MM.1S (cell line): ENCODE results near the gene ZNF282.

Experiments used
- DNase-seq: peaks from one replicate; pipeline ENCODE4 v3.0.0-alpha.2; 2015
- H2AFZ ChIP-seq: fragments of 300-600 bp; sonication (generic); 2 replicates; pipeline ENCODE4 v1.6.0; 2016; ENCODE audit warnings: antibody characterized with exemption, low read length
- H3F3A ChIP-seq: fragments of 300-600 bp; sonication (generic); 2 replicates; pipeline ENCODE4 v1.6.1; 2016; ENCODE audit warnings: mild to moderate bottlenecking, antibody characterized with exemption, low read length, moderate library complexity, mixed read lengths; ENCODE audit not compliant: insufficient read depth
- H3K27ac ChIP-seq: fragments of 300-600 bp; sonication (generic); 2 replicates; pipeline ENCODE4 v1.5.1; 2016; ENCODE audit warnings: mild to moderate bottlenecking, low read length
- H3K27me3 ChIP-seq: fragments of 300-600 bp; sonication (generic); replicated peaks from 2 replicates; pipeline ENCODE4 v1.6.0; 2016; ENCODE audit warnings: low read length; ENCODE audit not compliant: insufficient read depth
- H3K36me3 ChIP-seq: fragments of 300-600 bp; sonication (generic); replicated peaks from 2 replicates; pipeline ENCODE4 v1.6.1; 2016; ENCODE audit warnings: mild to moderate bottlenecking, low read length, mixed read lengths; ENCODE audit not compliant: insufficient read depth
- H3K4me1 ChIP-seq: fragments of 300-600 bp; sonication (generic); 2 replicates; pipeline ENCODE4 v1.6.1; 2016; ENCODE audit warnings: low read length, mixed read lengths
- H3K4me2 ChIP-seq: fragments of 300-600 bp; sonication (generic); 2 replicates; pipeline ENCODE4 v1.6.0; 2016; ENCODE audit warnings: low read depth, low read length
- H3K4me3 ChIP-seq: fragments of 300-600 bp; sonication (generic); 2 replicates; pipeline ENCODE4 v1.5.1; 2016; ENCODE audit warnings: low read length, mixed read lengths
- H3K79me2 ChIP-seq: fragments of 300-600 bp; sonication (generic); 2 replicates; pipeline ENCODE4 v1.6.1; 2016; ENCODE audit warnings: mixed run types, low read length, mixed read lengths
- H3K9ac ChIP-seq: fragments of 300-600 bp; sonication (generic); 2 replicates; pipeline ENCODE4 v1.6.1; 2016; ENCODE audit warnings: low read length, mixed read lengths
- H3K9me2 ChIP-seq: fragments of 300-600 bp; sonication (generic); replicated peaks from 2 replicates; pipeline ENCODE4 v1.6.1; 2016; ENCODE audit warnings: mild to moderate bottlenecking, low read length, mixed read lengths; ENCODE audit not compliant: insufficient read depth
- H3K9me3 ChIP-seq: fragments of 300-600 bp; sonication (generic); replicated peaks from 2 replicates; pipeline ENCODE4 v1.6.1; 2016; ENCODE audit warnings: mild to moderate bottlenecking, low read length, mixed read lengths; ENCODE audit not compliant: insufficient read depth
- H4K20me1 ChIP-seq: fragments of 300-600 bp; sonication (generic); 2 replicates; pipeline ENCODE4 v1.6.1; 2016; ENCODE audit warnings: mild to moderate bottlenecking, low read length, moderate library complexity, mixed read lengths; ENCODE audit not compliant: insufficient read depth
- EZH2 ChIP-seq: fragments of 300-600 bp; sonication (generic); optimal IDR thresholded peaks from 2 replicates; pipeline ENCODE3; 2017; ENCODE audit warnings: low read depth, mild to moderate bottlenecking, antibody characterized with exemption, low read length, mixed read lengths
- EZH2phosphoT487 ChIP-seq: fragments of 300-600 bp; sonication (generic); IDR thresholded peaks from 2 replicates; pipeline ENCODE4 v1.6.1; 2018; ENCODE audit warnings: antibody characterized with exemption, low read length
- TF ChIP-seq, protein P1 (sequence below): fragments of 300-600 bp; sonication (generic); IDR thresholded peaks from 2 replicates; pipeline ENCODE4 v1.5.1; 2016; ENCODE audit warnings: antibody characterized with exemption, low read length, mixed read lengths

Gene ZNF282

DNA sequence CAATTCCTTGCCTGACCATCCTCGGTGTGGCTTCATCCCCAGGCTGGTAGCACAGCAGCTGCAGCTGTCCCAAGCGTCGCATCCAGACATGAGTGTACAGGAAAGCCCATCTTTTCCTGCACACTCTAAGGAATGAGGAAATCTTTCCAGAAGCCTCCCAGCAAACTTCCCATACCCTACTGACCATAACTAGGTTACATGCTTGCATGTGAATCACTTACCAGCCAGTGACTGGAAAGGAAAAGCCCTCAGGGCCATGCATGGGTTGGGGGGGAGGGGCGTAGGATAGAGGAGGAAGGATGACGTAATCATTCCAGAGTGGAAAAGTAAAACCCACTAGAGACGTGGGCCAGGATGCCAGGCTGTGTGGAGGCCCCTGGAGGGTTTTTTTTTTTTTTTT lies 25.2 kb downstream of the ZNF282 start:
- Histone ChIP-seq H3K36me3 (peaks cover 6% of the 10 kb centered on the region), H3K27me3 (no peaks in the 10 kb centered on the region), H3K4me2 (no peak overlapping the region), H2AFZ (no peak overlapping the region), H3K9me3 (no peaks in the 10 kb centered on the region), H3K4me1 (no peaks in the 10 kb centered on the region), H3F3A (no peaks in the 10 kb centered on the region), H3K9me2 (no peaks in the 10 kb centered on the region), H3K4me3 (no peak overlapping the region), H4K20me1 (no peaks in the 10 kb centered on the region), H3K79me2 (0 out of 2 replicates have a peak, but pooled peaks cover 5% of the 10 kb centered on the region), H3K27ac (no peak overlapping the region), H3K9ac (no peak overlapping the region)
- DNase-seq: no peak
- TF ChIP-seq, protein P1, sequence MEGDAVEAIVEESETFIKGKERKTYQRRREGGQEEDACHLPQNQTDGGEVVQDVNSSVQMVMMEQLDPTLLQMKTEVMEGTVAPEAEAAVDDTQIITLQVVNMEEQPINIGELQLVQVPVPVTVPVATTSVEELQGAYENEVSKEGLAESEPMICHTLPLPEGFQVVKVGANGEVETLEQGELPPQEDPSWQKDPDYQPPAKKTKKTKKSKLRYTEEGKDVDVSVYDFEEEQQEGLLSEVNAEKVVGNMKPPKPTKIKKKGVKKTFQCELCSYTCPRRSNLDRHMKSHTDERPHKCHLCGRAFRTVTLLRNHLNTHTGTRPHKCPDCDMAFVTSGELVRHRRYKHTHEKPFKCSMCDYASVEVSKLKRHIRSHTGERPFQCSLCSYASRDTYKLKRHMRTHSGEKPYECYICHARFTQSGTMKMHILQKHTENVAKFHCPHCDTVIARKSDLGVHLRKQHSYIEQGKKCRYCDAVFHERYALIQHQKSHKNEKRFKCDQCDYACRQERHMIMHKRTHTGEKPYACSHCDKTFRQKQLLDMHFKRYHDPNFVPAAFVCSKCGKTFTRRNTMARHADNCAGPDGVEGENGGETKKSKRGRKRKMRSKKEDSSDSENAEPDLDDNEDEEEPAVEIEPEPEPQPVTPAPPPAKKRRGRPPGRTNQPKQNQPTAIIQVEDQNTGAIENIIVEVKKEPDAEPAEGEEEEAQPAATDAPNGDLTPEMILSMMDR: no peak
- TF ChIP-seq EZH2phosphoT487 (no peak), EZH2 (no peak)

DNA sequence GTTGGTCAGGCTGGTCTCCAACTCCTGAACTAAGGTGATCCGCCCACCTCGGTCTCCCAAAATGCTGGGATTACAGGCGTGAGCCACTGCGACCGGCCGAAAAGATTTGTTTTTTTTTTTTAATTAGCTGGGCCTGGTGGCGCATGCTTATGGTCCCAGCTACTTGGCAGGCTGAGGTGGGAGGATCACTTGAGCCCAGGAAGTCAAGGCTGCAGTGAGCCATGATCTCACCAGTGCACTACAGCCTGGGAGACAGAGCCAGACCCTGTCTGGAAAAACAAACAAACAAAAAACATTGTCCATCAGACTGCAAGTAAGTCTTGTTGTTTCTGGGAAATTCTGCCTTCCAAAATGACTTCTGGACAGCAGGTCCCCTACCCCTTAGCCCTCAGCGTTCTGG lies 27.8 kb downstream of the ZNF282 start:
- Histone ChIP-seq H3K4me2 (no peak overlapping the region), H3K4me1 (no peaks in the 10 kb centered on the region), H3K79me2 (no peaks in the 10 kb centered on the region), H4K20me1 (no peaks in the 10 kb centered on the region), H3K27me3 (no peaks in the 10 kb centered on the region), H3K36me3 (peaks cover 6% of the 10 kb centered on the region), H2AFZ (no peak overlapping the region), H3K9me2 (no peaks in the 10 kb centered on the region), H3K27ac (no peak overlapping the region), H3K9me3 (no peaks in the 10 kb centered on the region), H3F3A (no peaks in the 10 kb centered on the region), H3K4me3 (no peak overlapping the region), H3K9ac (no peak overlapping the region)
- DNase-seq: no peak
- TF ChIP-seq EZH2phosphoT487 (no peak), EZH2 (no peak)
- TF ChIP-seq, protein P1: no peak

DNA sequence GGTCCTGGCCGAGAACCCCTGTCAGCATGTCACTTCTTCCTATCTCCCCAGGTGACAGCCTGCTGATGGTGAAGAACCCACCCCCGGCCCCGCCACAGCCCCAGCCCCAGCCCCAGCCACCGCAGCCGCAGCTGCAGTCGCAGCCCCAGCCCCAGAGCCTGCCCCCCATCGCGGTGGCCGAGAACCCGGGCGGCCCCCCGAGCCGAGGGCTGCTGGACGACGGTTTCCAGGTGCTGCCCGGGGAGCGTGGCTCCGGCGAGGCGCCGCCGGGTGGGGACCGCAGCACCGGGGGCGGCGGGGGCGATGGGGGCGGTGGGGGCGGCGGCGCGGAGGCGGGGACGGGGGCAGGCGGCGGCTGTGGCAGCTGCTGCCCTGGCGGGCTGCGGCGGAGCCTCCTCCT lies 28.4 kb downstream of the ZNF282 start:
- Histone ChIP-seq H3K79me2 (no peaks in the 10 kb centered on the region), H3K4me1 (no peaks in the 10 kb centered on the region), H2AFZ (no peak overlapping the region), H4K20me1 (no peaks in the 10 kb centered on the region), H3K4me3 (no peak overlapping the region), H3K4me2 (no peak overlapping the region), H3K9ac (no peak overlapping the region), H3K9me2 (no peaks in the 10 kb centered on the region), H3K9me3 (no peaks in the 10 kb centered on the region), H3F3A (no peaks in the 10 kb centered on the region), H3K27me3 (no peaks in the 10 kb centered on the region), H3K27ac (no peak overlapping the region), H3K36me3 (peaks cover 6% of the 10 kb centered on the region)
- no peak for TF ChIP-seq EZH2phosphoT487
- DNase-seq: no peak

DNA sequence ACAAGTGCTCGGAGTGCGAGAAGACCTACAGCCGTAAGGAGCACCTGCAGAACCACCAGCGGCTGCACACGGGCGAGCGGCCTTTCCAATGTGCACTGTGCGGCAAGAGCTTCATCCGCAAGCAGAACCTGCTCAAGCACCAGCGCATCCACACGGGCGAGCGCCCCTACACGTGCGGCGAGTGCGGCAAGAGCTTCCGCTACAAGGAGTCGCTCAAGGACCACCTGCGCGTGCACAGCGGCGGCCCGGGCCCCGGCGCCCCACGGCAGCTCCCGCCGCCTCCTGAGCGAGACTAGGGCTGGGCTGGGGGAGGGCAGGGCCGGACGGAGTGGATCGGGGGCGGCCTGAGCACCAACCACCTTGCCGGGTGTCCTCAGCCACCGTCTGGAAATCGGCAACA lies 29.0 kb downstream of the ZNF282 start:
- DNase-seq: no peak
- Histone ChIP-seq H3K79me2 (no peaks in the 10 kb centered on the region), H3K36me3 (peaks cover 6% of the 10 kb centered on the region), H3K4me2 (no peak overlapping the region), H4K20me1 (no peaks in the 10 kb centered on the region), H3K9me2 (no peaks in the 10 kb centered on the region), H3K9ac (no peak overlapping the region), H3K27me3 (no peaks in the 10 kb centered on the region), H3F3A (no peaks in the 10 kb centered on the region), H3K4me1 (no peaks in the 10 kb centered on the region), H3K4me3 (no peak overlapping the region), H3K9me3 (no peaks in the 10 kb centered on the region), H2AFZ (no peak overlapping the region), H3K27ac (no peak overlapping the region)
- TF ChIP-seq, protein P1: no peak
- no peak for TF ChIP-seq EZH2phosphoT487
- no peak for TF ChIP-seq EZH2
